BE2C (cell line): ENCODE measurements around the gene OR4X2. TPM values are rescaled to one million over a fixed set of nuclear protein-coding genes. Genes with fewer than 3 reads are reported as not detected.
"Not testable (repeated sequence)": the region's sequence is repeated elsewhere in the genome, so short reads cannot be mapped to it uniquely, and the experiment has no call there.

Experiments
- DNase-seq: peaks from one replicate; pipeline ENCODE4 v3.0.0-alpha.2; 2020
- H3K27me3 ChIP-seq: fragments of 250-450 bp; sonication (Bioruptor Pico); 2 replicates; pipeline ENCODE4 v1.5.1; 2020; ENCODE audit warnings: mild to moderate bottlenecking
- H3K36me3 ChIP-seq: fragments of 250-450 bp; sonication (Bioruptor Pico); 2 replicates; pipeline ENCODE4 v1.5.1; 2020; ENCODE audit warnings: mild to moderate bottlenecking
- H3K4me1 ChIP-seq: fragments of 250-450 bp; sonication (Bioruptor Pico); 2 replicates; pipeline ENCODE4 v1.5.1; 2020
- H3K4me3 ChIP-seq: 2 replicates; pipeline ENCODE4 v1.5.1; 2011; ENCODE audit warnings: low read depth, low read length
- H3K9me3 ChIP-seq: fragments of 250-450 bp; sonication (Bioruptor Pico); 2 replicates; pipeline ENCODE4 v1.5.1; 2020
- polyA plus RNA-seq: library from polyadenylated mRNA; unstranded; fragments of >200 nt; gene quantifications from one replicate; pipeline ENCODE4 v1.2.1, GENCODE V29; 2012; ENCODE audit warnings: low read depth, missing spikeins; ENCODE audit not compliant: insufficient read length, insufficient read depth
- TF ChIP-seq, protein P1 (sequence below): IDR thresholded peaks from 2 replicates; pipeline ENCODE4 v1.5.1; 2012; ENCODE audit warnings: mild to moderate bottlenecking, low read depth, low read length

Gene OR4X2, protein sequence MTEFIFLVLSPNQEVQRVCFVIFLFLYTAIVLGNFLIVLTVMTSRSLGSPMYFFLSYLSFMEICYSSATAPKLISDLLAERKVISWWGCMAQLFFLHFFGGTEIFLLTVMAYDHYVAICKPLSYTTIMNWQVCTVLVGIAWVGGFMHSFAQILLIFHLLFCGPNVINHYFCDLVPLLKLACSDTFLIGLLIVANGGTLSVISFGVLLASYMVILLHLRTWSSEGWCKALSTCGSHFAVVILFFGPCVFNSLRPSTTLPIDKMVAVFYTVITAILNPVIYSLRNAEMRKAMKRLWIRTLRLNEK
- polyA plus RNA-seq = not detected

DNA sequence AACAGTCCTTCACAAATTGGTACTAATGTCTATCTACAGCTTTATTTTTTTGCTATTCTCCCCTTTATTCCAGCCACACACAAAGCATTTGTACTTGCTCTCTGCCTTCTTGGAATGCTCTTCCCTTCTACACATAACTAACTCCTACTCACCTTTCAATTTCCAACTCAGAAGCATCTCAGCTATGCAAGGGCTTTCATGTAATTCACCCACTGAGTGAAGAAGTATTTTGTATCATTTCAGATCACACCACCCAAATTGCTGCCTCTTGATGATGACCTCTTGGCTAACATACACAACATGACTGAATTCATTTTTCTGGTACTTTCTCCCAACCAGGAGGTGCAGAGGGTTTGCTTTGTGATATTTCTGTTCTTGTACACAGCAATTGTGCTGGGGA, at the start of gene OR4X2:
OR4X2 (plus strand) TSS at position 301 of the 400 bp plus-strand sequence; CDS start at position 301, 0 bp downstream.
- H3K4me3 ChIP-seq = no peak within 1 kb of the TSS
- H3K9me3 ChIP-seq = no peaks in the 10 kb centered on the region
- H3K36me3 ChIP-seq = no peaks in the 10 kb centered on the region
- no peaks in the 10 kb centered on the region for H3K4me1 ChIP-seq
- no peak for DNase-seq
- TF ChIP-seq, protein P1, sequence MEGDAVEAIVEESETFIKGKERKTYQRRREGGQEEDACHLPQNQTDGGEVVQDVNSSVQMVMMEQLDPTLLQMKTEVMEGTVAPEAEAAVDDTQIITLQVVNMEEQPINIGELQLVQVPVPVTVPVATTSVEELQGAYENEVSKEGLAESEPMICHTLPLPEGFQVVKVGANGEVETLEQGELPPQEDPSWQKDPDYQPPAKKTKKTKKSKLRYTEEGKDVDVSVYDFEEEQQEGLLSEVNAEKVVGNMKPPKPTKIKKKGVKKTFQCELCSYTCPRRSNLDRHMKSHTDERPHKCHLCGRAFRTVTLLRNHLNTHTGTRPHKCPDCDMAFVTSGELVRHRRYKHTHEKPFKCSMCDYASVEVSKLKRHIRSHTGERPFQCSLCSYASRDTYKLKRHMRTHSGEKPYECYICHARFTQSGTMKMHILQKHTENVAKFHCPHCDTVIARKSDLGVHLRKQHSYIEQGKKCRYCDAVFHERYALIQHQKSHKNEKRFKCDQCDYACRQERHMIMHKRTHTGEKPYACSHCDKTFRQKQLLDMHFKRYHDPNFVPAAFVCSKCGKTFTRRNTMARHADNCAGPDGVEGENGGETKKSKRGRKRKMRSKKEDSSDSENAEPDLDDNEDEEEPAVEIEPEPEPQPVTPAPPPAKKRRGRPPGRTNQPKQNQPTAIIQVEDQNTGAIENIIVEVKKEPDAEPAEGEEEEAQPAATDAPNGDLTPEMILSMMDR = no peak
- H3K27me3 ChIP-seq = no peaks in the 10 kb centered on the region

DNA sequence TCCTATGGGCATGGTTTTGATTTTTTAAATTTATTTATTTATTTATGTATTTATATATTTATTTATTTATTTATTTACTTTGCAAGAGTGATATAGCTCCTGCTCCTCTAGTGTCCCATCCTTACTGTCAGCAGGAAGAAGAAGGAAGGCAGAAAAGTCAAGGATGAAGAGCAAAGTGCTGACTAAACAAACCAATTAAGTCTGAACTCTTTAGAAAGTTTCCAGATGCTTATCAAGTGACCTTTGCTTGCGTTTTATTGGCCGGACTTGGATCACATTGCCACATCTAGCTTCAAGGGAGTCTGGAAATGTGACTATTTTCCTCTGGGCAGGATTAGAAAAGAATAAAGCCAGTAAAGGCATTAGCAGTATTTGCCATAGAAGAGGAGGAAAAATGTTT, 37.0 kb upstream of the OR4X2 start:
- Histone ChIP-seq H3K9me3 (no peaks in the 10 kb centered on the region), H3K4me1 (no peaks in the 10 kb centered on the region), H3K27me3 (no peaks in the 10 kb centered on the region), H3K4me3 (no peak overlapping the region), H3K36me3 (no peaks in the 10 kb centered on the region)
- TF ChIP-seq, protein P1 = no peak
- DNase-seq = no peak

DNA sequence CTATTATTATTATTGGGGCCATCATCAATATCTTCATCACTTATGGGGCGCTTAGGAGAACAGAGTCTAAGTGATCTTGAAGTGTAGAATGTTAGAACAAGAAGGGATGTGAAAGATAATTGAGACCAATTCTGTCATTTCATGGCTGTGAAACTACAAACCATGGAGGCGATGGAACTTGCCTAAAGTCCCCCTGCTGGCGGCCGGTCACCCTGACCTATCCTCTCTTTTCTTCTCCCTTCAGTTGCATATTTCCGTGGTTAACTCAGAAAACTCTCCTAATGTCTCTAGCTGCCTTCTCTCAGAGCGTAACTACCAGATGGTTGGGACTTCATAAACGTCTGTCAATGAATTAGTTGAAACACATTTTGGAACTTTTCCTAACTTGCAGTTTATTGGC, 34.9 kb upstream of the OR4X2 start:
- Histone ChIP-seq H3K27me3 (no peaks in the 10 kb centered on the region), H3K4me3 (no peak overlapping the region), H3K36me3 (no peaks in the 10 kb centered on the region), H3K4me1 (no peaks in the 10 kb centered on the region), H3K9me3 (no peaks in the 10 kb centered on the region)
- peak; percentile 4 for DNase-seq
- TF ChIP-seq, protein P1 = peak; percentile 9; the same call in 1 of the 2 replicates

DNA sequence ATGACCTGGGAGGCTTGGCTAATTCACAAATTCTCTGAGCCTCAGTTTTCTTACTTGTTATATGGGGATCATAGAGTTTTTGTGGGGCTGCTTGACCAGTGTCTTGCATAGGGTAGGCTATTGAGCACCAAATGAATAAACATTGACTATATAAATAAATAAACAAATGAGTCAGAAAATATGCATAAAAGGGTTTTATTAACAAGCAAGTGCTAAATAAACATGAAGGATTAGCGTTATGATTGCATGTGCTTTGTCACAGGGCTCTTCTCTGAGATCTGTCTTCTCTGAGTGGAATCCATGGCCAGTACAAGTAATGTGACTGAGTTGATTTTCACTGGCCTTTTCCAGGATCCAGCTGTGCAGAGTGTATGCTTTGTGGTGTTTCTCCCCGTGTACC, 28.4 kb upstream of the OR4X2 start, which contains the start of gene OR4B1:
OR4B1 (plus strand) TSS at position 301 of the 400 bp plus-strand sequence; CDS start at position 301, 0 bp downstream.
- H3K36me3 ChIP-seq = no peaks in the 10 kb centered on the region
- no peak for DNase-seq
- TF ChIP-seq, protein P1 = no peak
- H3K27me3 ChIP-seq = no peaks in the 10 kb centered on the region
- no peak within 1 kb of the TSS for H3K4me3 ChIP-seq
- H3K9me3 ChIP-seq = no peaks in the 10 kb centered on the region
- H3K4me1 ChIP-seq = no peaks in the 10 kb centered on the region

DNA sequence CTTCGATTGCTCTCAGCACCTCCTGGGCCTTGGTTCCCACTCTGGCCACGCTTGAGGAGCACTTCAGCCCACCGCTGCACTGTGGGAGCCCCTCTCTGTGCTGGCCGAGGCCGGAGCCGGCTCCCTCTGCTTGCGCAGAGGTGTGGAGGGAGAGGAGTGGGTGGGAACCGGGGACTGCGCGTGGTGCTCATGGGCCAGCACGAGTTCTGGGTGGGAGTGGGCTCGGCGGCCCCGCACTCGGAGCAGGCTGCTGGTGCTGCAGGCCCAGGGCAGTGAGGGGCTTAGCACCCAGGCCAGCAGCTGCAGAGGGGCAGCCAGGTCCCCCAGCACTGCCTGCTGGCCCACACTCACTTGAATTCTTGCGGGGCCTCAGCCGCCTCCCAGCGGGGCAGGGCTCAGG, 16.1 kb upstream of the OR4X2 start:
- no peaks in the 10 kb centered on the region for H3K4me1 ChIP-seq
- H3K9me3 ChIP-seq = no peaks in the 10 kb centered on the region
- DNase-seq = no peak
- H3K27me3 ChIP-seq = no peaks in the 10 kb centered on the region
- no peak overlapping the region for H3K4me3 ChIP-seq
- TF ChIP-seq, protein P1 = no peak
- no peaks in the 10 kb centered on the region for H3K36me3 ChIP-seq

DNA sequence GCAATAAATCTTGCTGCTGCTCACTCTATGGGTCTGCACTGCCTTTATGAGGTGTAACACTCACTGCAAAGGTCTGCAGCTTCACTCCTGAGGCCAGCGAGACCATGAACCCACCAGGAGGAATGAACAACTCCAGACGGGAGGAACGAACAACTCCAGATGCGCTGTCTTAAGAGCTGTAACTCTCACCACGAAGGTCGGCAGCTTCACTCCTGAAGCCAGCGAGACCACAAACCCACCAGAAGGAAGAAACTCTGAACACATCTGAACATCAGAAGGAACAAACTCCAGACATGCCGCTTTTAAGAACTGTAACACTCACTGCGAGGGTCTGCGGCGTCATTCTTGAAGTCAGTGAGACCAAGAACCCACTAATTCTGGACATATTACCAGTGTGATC, 14.8 kb upstream of the OR4X2 start:
- not testable (repeated sequence) for H3K4me3 ChIP-seq, H3K9me3 ChIP-seq, H3K36me3 ChIP-seq, H3K27me3 ChIP-seq, H3K4me1 ChIP-seq, DNase-seq
